H1 (cell line): ENCODE measurements around the gene PPM1F.

Experiments
- BRCA1 ChIP-seq: IDR thresholded peaks from 2 replicates; pipeline ENCODE4 v1.6.1; 2012; ENCODE audit warnings: low read depth, low read length, improper control_type of control experiment
- CTCF ChIP-seq, 3 experiments: IDR thresholded peaks; 1 replicate in 2 of 3; 2 replicates in 1 of 3; pipeline versions ENCODE4 v1.5.1 to v1.6.1; 2011; ENCODE audit warnings: low read length in 3 of 3, mild to moderate bottlenecking in 3 of 3, inconsistent platforms in 2 of 3, low read depth in 1 of 3, moderate library complexity in 1 of 3; ENCODE audit not compliant: insufficient read depth in 1 of 3; ENCODE audit errors: control extremely low read depth in 1 of 3
- EGR1 ChIP-seq: IDR thresholded peaks from 2 replicates; pipeline ENCODE4 v1.6.1; 2011; ENCODE audit warnings: low read depth, low read length, borderline replicate concordance
- POLR2A ChIP-seq, 2 experiments: IDR thresholded peaks; 1 replicate in 1 of 2; 2 replicates in 1 of 2; pipeline ENCODE4 v1.6.1; 2011; ENCODE audit warnings: low read depth in 2 of 2, low read length in 2 of 2, mild to moderate bottlenecking in 2 of 2; ENCODE audit errors: control extremely low read depth in 1 of 2
- RNF2 ChIP-seq: fragments of 200-900, 300-1000 bp; sonication (generic); IDR thresholded peaks from 2 replicates; pipeline ENCODE4 v1.7.1; 2016; ENCODE audit warnings: borderline replicate concordance, low read depth, mild to moderate bottlenecking, antibody characterized with exemption, low read length; ENCODE audit not compliant: poor library complexity, severe bottlenecking; ENCODE audit errors: missing control alignments
- SP1 ChIP-seq: IDR thresholded peaks from 2 replicates; pipeline ENCODE4 v1.6.1; 2011; ENCODE audit warnings: low read depth, low read length
- SP4 ChIP-seq: IDR thresholded peaks from 2 replicates; pipeline ENCODE4 v1.6.1; 2012; ENCODE audit warnings: low read length, inconsistent platforms
- YY1 ChIP-seq: IDR thresholded peaks from 2 replicates; pipeline ENCODE4 v1.6.1; 2011; ENCODE audit warnings: low read depth, mild to moderate bottlenecking, low read length

DNA sequence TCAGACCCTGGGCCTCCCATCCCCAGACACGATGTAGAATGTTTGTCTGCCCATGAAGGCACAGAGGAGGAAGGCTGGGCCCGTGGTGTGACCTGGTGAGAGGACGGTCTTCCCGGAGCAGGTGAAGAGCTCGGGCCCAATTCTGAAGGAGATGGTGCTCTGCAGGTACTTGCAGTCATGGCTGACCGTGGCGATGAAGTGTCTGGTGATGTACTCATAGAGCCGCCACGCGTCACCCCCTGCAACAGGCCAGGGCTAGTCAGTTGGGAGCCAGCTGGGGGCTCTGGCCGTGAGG, 10.0 kb upstream of the PPM1F start:
- no peak for TF ChIP-seq SP4
- no peak for TF ChIP-seq EGR1
- no peak for TF ChIP-seq SP1
- TF ChIP-seq BRCA1: no peak
- no peak for TF ChIP-seq POLR2A (IDR thresholded peaks at IDR 0.05; ENCODE audit: control extremely low read depth in 1 of 2, low read depth in 2 of 2, low read length in 2 of 2)
- TF ChIP-seq CTCF (IDR thresholded peaks at IDR 0.05; ENCODE audit: control extremely low read depth in 1 of 3, insufficient read depth in 1 of 3, low read depth in 1 of 3, low read length in 3 of 3): no peak
- TF ChIP-seq RNF2: no peak
- no peak for TF ChIP-seq YY1
